Measurements from ENCODE around the gene USP16. TPM values are rescaled to one million over a fixed set of nuclear protein-coding genes. Genes with fewer than 3 reads are reported as not detected.
A peak's percentile ranks its signal among the peaks of the same experiment; 100 is the strongest.

Gene USP16
- 10 to 100 TPM; 67.9 to 76.9 (median 75.7) TPM for total RNA-seq
- 67.4 TPM for total RNA-seq (2013)

DNA sequence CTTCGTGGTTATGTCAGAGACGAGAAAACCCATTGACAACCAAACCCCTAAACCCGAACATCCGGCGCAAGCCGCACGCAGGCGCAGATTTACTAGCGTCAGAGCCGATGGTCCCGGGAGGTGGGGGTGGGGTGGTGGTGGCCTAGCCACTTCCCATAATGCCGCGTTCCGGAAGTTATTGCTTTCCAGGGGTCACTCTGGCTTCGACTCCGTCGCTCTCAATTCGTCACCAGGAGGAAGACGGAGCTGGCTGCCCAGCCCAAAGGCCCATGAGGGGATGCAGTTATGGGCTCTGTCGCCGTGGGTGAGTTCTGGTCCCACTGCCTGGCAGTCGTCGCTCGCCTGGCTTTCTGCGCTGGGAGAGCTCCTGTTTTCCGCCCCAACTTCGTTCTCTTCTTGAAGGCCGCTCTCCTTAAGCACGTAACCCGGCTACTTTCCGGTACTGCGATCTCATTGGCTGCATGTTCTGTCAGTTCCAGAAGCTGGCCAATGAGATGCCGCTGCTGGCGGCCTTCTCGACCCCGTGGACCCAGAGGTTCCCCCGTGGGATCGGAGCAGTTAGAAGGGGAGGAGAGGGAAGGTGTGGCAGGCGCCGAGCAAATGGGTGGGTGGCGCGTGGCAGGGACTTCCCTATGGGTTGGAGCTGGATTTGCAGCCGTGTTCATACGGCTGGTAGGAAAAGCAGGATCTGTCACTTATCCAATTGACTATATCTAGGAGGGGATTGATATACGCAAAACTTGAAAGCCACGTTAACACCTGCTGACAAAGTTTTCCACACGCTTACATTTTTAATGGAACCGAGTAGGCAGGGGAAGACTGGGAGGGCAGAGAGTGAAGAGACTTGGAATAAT is at the start of gene USP16:
Gene USP16, plus strand, starts transcription at position 195 of the 854 bp plus-strand sequence. CDS start 3,246 bp downstream, outside the sequence.
- H3K9me3 ChIP-seq (ENCODE audit: control insufficient read depth, insufficient read depth, low read length): no peaks in the 10 kb centered on the region
- ATAC-seq: peak; percentile 82 to 95 (median 85)
- WGBS (ENCODE audit: insufficient coverage): under 1% methylated on average over 46 of the region's 48 CpGs
- Mint-ChIP-seq H3K27ac (peak within 1 kb of the TSS; percentile 99 to 100), H3K4me3 (peak within 1 kb of the TSS; percentile 98), H3K9me3 (no peaks in the 10 kb centered on the region), H3K36me3 (no peaks in the 10 kb centered on the region), H3K27me3 (ENCODE audit: low read depth in 2 of 2) (no peaks in the 10 kb centered on the region), H3K4me1 (peaks cover 43 to 56% of the 10 kb centered on the region in 2 donors)
- TF ChIP-seq, protein P1, sequence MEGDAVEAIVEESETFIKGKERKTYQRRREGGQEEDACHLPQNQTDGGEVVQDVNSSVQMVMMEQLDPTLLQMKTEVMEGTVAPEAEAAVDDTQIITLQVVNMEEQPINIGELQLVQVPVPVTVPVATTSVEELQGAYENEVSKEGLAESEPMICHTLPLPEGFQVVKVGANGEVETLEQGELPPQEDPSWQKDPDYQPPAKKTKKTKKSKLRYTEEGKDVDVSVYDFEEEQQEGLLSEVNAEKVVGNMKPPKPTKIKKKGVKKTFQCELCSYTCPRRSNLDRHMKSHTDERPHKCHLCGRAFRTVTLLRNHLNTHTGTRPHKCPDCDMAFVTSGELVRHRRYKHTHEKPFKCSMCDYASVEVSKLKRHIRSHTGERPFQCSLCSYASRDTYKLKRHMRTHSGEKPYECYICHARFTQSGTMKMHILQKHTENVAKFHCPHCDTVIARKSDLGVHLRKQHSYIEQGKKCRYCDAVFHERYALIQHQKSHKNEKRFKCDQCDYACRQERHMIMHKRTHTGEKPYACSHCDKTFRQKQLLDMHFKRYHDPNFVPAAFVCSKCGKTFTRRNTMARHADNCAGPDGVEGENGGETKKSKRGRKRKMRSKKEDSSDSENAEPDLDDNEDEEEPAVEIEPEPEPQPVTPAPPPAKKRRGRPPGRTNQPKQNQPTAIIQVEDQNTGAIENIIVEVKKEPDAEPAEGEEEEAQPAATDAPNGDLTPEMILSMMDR (IDR thresholded peaks at IDR 0.05): no peak
- peak within 1 kb of the TSS; percentile 81 for H3K4me3 ChIP-seq (ENCODE audit: low read length)
- H3K36me3 ChIP-seq (ENCODE audit: control insufficient read depth, insufficient read depth, low read length): peaks cover 9% of the 10 kb centered on the region
- H3K4me1 ChIP-seq (ENCODE audit: control insufficient read depth, insufficient read depth, low read length): peaks cover 37% of the 10 kb centered on the region
- H3K27ac ChIP-seq (ENCODE audit: low read length): peak within 1 kb of the TSS; percentile 98
- intact Hi-C loops (cut with micrococcal nuclease): loop anchor here (1.0 to 2.0 kb wide), 4 partner anchors 22 to 49 kb away; partner anchors contain the start of genes CCT8 and LTN1
- no peaks in the 10 kb centered on the region for H3K27me3 ChIP-seq (ENCODE audit: control insufficient read depth, insufficient read depth, low read length)
- peak; percentile 96 to 98 for DNase-seq

DNA sequence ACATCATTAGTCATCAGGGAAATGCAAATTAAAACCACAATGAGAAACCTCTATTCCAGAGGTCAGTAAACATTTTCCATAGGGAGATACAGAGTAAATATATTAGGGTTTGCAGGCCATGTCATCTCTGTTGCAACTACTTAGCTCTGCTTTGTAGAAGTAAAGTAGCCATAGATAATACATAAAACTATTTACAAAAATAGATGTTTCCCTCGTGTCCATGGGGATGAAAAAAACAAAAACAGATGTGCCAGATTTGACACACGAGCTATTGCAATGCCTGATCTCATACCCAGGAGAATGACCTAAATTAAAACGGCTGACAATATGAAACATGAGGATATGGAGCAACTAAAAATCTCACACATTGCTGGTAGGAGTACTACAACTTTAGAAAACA is 49.1 kb upstream of the USP16 start:
- TF ChIP-seq, protein P1 (IDR thresholded peaks at IDR 0.05): no peak

DNA sequence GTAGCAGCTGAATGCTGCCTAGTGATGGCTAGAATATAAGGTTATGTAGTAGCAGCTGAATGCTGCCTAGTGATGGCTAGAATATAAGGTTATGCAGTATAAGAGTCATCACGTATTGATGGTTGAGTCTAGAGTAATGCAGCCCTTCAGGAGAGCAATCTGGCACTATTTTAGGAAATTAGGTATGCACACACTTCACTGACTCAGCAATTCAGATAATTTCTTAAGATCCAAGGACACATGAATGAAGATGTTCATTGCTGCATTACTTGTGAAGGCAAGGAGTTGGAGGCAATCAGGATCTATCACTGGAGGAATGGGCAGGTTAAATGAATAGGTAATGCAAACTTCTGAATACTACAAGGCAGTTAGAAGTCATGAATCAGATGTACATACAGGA is 45.4 kb upstream of the USP16 start:
- ATAC-seq (no peak), DNase-seq (no peak)
- H3K27me3 Mint-ChIP-seq (ENCODE audit: low read depth in 2 of 2): no peaks in the 10 kb centered on the region
- H3K36me3 Mint-ChIP-seq: peaks cover 16% of the 10 kb centered on the region
- H3K4me1 ChIP-seq (ENCODE audit: control insufficient read depth, insufficient read depth, low read length): no peaks in the 10 kb centered on the region
- H3K9me3 ChIP-seq (ENCODE audit: control insufficient read depth, insufficient read depth, low read length): no peaks in the 10 kb centered on the region
- no peak overlapping the region for H3K4me3 Mint-ChIP-seq
- H3K9me3 Mint-ChIP-seq: no peaks in the 10 kb centered on the region
- H3K36me3 ChIP-seq (ENCODE audit: control insufficient read depth, insufficient read depth, low read length): peaks cover 72% of the 10 kb centered on the region
- 93% methylated on average over 1 of the region's 1 CpG for WGBS (ENCODE audit: insufficient coverage)
- H3K27me3 ChIP-seq (ENCODE audit: control insufficient read depth, insufficient read depth, low read length): no peaks in the 10 kb centered on the region
- H3K4me1 Mint-ChIP-seq: peaks cover 7 to 15% of the 10 kb centered on the region in 2 donors
- H3K27ac Mint-ChIP-seq: peak overlapping the region in 1 of 2 donors; percentile 37
- H3K27ac ChIP-seq (ENCODE audit: low read length): no peak overlapping the region
- TF ChIP-seq, protein P1 (IDR thresholded peaks at IDR 0.05): no peak
- H3K4me3 ChIP-seq (ENCODE audit: low read length): no peak overlapping the region
- intact Hi-C loops (cut with micrococcal nuclease): no loop called here

More for the DNA sequence above, 49.1 kb upstream of the USP16 start:
- peaks cover 16% of the 10 kb centered on the region for H3K36me3 Mint-ChIP-seq
- peaks cover 7 to 10% of the 10 kb centered on the region in 2 donors for H3K4me1 Mint-ChIP-seq
- H3K4me3 Mint-ChIP-seq: no peak overlapping the region
- no peaks in the 10 kb centered on the region for H3K4me1 ChIP-seq (ENCODE audit: control insufficient read depth, insufficient read depth, low read length)
- H3K4me3 ChIP-seq (ENCODE audit: low read length): no peak overlapping the region
- no peaks in the 10 kb centered on the region for H3K9me3 Mint-ChIP-seq
- no peaks in the 10 kb centered on the region for H3K9me3 ChIP-seq (ENCODE audit: control insufficient read depth, insufficient read depth, low read length)
- H3K27me3 Mint-ChIP-seq (ENCODE audit: low read depth in 2 of 2): no peaks in the 10 kb centered on the region
- no peak overlapping the region for H3K27ac Mint-ChIP-seq
- H3K27ac ChIP-seq (ENCODE audit: low read length): no peak overlapping the region
- no peak for DNase-seq
- intact Hi-C loops (cut with micrococcal nuclease): no loop called here
- no peaks in the 10 kb centered on the region for H3K27me3 ChIP-seq (ENCODE audit: control insufficient read depth, insufficient read depth, low read length)
- peaks cover 67% of the 10 kb centered on the region for H3K36me3 ChIP-seq (ENCODE audit: control insufficient read depth, insufficient read depth, low read length)
- no peak for ATAC-seq
- WGBS (ENCODE audit: insufficient coverage): 78% methylated on average over 3 of the region's 3 CpGs

All from natural killer cell (primary cell).